Cardiac muscle cell (in vitro differentiated cells and primary cell): ENCODE measurements around the gene SEC22C. TPM values are rescaled to one million over a fixed set of nuclear protein-coding genes. Genes with fewer than 3 reads are reported as not detected.
"Not testable (repeated sequence)": the region's sequence is repeated elsewhere in the genome, so short reads cannot be mapped to it uniquely, and the experiment has no call there.

Experiments used
- DNase-seq, 2 donors: peaks; one replicate each; pipeline versions ENCODE4 v3.0.0 to v3.0.0-alpha.2; 2010 to 2017; ENCODE audit warnings: low read depth in 1 of 2, low spot score in 1 of 2
- H3K27ac ChIP-seq: fragments of 200-600 bp; sonication (generic); 2 replicates; pipeline ENCODE4 v1.5.1; 2016
- H3K27me3 ChIP-seq: fragments of 200-600 bp; sonication (generic); 2 replicates; pipeline ENCODE4 v1.6.0; 2016; ENCODE audit warnings: control low read depth
- H3K36me3 ChIP-seq: fragments of 200-600 bp; sonication (generic); 2 replicates; pipeline ENCODE4 v1.5.1; 2016; ENCODE audit warnings: control low read depth
- H3K4me1 ChIP-seq: fragments of 200-600 bp; sonication (generic); 2 replicates; pipeline ENCODE4 v1.8.1; 2017; ENCODE audit warnings: low read depth, mild to moderate bottlenecking, mixed run types
- H3K4me3 ChIP-seq: fragments of 200-600 bp; sonication (generic); 2 replicates; pipeline ENCODE4 v1.5.1; 2016; ENCODE audit warnings: mild to moderate bottlenecking
- H3K9me3 ChIP-seq: fragments of 200-600 bp; sonication (generic); 2 replicates; pipeline ENCODE4 v1.5.1; 2017; ENCODE audit warnings: low read depth, mild to moderate bottlenecking, control low read depth
- polyA plus RNA-seq: library from polyadenylated mRNA; unstranded; fragments of >200 nt; fragmentation: Nextera tagmentation; extraction: Ambion mirVana; gene quantifications from 2 replicates; pipeline ENCODE4 v1.2.1, GENCODE V29; 2016
- total RNA-seq: library from RNA; depleted of rRNA; stranded (reverse); fragments of >200 nt; gene quantifications from 2 replicates; pipeline ENCODE4 v1.2.3, GENCODE V29; 2016
- TF ChIP-seq, protein P1 (sequence below): IDR thresholded peaks from 2 replicates; pipeline ENCODE4 v1.5.1; 2012; ENCODE audit warnings: low read depth, mild to moderate bottlenecking, low read length

Gene SEC22C
- total and polyA plus RNA-seq, 2 experiments from 2014 or later: 30.9 to 31.6 TPM

DNA sequence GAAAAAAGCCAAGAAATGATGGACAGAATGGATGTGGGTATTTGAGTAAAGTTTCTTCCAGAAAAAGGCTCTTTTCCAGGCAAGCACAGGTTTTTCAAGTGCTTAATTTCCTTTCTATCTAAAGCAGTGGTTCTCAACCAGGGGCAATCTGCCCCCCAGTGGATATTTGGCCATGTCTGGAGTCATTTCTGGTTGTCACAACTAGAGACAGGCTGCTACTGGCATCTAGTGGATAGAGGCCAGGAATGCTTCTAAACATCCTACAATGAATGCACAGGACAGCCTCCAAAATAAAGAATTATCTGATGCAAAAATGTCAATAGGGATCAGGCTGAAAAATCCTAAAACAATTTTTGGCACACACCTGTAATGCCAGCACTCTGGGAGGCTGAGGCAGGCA, 23.9 kb downstream of the SEC22C start:
- Histone ChIP-seq H3K27ac (no peak overlapping the region), H3K27me3 (no peaks in the 10 kb centered on the region), H3K36me3 (peaks cover 46% of the 10 kb centered on the region), H3K4me1 (no peaks in the 10 kb centered on the region), H3K4me3 (no peak overlapping the region), H3K9me3 (no peaks in the 10 kb centered on the region)
- TF ChIP-seq, protein P1, sequence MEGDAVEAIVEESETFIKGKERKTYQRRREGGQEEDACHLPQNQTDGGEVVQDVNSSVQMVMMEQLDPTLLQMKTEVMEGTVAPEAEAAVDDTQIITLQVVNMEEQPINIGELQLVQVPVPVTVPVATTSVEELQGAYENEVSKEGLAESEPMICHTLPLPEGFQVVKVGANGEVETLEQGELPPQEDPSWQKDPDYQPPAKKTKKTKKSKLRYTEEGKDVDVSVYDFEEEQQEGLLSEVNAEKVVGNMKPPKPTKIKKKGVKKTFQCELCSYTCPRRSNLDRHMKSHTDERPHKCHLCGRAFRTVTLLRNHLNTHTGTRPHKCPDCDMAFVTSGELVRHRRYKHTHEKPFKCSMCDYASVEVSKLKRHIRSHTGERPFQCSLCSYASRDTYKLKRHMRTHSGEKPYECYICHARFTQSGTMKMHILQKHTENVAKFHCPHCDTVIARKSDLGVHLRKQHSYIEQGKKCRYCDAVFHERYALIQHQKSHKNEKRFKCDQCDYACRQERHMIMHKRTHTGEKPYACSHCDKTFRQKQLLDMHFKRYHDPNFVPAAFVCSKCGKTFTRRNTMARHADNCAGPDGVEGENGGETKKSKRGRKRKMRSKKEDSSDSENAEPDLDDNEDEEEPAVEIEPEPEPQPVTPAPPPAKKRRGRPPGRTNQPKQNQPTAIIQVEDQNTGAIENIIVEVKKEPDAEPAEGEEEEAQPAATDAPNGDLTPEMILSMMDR: no peak
- no peak for DNase-seq

DNA sequence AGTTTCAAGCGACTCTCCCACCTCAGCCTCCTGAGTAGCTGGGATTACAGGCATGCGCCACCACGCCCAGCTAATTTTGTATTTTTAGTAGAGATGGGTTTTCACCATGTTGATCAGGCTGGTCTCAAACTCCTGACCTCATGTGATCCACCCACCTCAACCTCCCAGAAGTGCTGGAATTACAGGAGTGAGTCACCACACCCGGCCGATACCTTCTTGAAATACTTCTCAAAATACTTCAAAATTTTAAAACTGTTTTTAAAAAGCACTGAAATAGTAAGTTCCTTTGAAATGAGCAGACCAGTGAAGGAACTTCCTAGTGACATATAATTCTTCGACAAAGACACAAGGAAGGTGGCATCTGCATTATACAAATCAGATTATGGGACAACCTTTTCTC, 24.9 kb downstream of the SEC22C start:
- not testable (repeated sequence) for H3K27me3 ChIP-seq, H3K9me3 ChIP-seq, H3K4me3 ChIP-seq, H3K27ac ChIP-seq, H3K4me1 ChIP-seq, DNase-seq
- H3K36me3 ChIP-seq: peaks cover 54% of the 10 kb centered on the region

DNA sequence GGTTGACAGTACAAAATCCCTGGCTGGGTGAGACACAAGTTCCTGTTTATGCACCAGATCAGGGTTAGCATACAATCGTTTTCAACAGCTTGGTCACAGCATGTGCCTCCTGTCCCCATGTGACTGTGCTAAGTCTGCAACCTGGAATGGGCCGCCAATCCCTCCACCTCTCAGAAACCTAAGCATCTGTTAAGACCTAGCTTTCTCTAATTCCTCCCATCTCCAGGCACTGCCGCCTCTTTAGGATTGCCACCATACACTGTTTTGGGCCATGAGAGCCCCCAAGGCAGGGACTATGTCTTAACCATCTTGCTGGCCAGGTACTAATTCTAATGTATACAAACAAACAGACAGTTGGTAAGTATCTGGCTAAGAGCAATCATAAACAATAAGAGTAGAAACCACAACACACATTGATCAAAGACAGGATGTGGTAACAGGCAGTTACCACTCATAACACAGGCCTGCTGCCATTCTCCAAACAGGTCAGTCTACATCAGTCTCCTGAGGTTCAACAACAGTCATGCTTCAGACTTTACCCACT, 25.6 kb downstream of the SEC22C start:
- no peaks in the 10 kb centered on the region for H3K9me3 ChIP-seq
- no peak overlapping the region for H3K4me3 ChIP-seq
- H3K4me1 ChIP-seq: no peaks in the 10 kb centered on the region
- H3K27me3 ChIP-seq: no peaks in the 10 kb centered on the region
- H3K36me3 ChIP-seq: peaks cover 58% of the 10 kb centered on the region
- no peak for DNase-seq
- no peak overlapping the region for H3K27ac ChIP-seq
- TF ChIP-seq, protein P1: no peak

- TF ChIP-seq, protein P1: no peak
- Histone ChIP-seq H3K9me3 (no peaks in the 10 kb centered on the region), H3K27me3 (no peaks in the 10 kb centered on the region), H3K36me3 (peaks cover 41% of the 10 kb centered on the region), H3K4me1 (no peaks in the 10 kb centered on the region), H3K27ac (no peak overlapping the region), H3K4me3 (no peak overlapping the region)
- no peak for DNase-seq
Measured at GRCh38 chr3:42552830-42553229, 28.9 kb downstream of the SEC22C start.

DNA sequence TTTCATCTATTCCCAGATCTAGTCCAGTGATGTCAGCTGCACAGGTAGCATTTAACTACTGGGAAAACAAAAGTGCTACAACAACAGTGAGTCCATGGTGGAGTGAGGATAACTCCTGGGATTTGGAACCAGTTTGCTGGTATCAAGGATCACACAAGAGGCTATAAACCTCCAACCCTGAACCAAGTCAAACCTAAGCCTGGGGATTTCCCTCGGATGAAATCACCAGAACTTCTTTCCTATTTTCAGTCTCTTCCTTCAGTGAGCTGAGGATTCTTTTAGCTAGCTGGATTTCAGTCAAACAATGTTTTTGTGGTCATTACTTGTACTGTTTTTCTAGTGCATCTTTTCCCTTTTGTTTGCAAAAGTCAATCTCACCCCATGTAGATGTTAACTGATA, 31.5 kb downstream of the SEC22C start:
- no peak overlapping the region for H3K27ac ChIP-seq
- no peak for DNase-seq
- H3K4me1 ChIP-seq: peaks cover 7% of the 10 kb centered on the region
- TF ChIP-seq, protein P1: no peak
- peaks cover 24% of the 10 kb centered on the region for H3K36me3 ChIP-seq
- no peak overlapping the region for H3K4me3 ChIP-seq
- H3K9me3 ChIP-seq: no peaks in the 10 kb centered on the region
- no peaks in the 10 kb centered on the region for H3K27me3 ChIP-seq

- no peaks in the 10 kb centered on the region for H3K27me3 ChIP-seq
- peaks cover 18% of the 10 kb centered on the region for H3K36me3 ChIP-seq
- no peak overlapping the region for H3K27ac ChIP-seq
- H3K9me3 ChIP-seq: no peaks in the 10 kb centered on the region
- no peak overlapping the region for H3K4me3 ChIP-seq
- peaks cover 15% of the 10 kb centered on the region for H3K4me1 ChIP-seq
- TF ChIP-seq, protein P1: no peak
- DNase-seq: no peak
Measured at GRCh38 chr3:42549131-42549530, 32.6 kb downstream of the SEC22C start.
